GM21576 (cell line): ENCODE data around the gene PLEKHA5.
"Not testable (repeated sequence)": the region's sequence is repeated elsewhere in the genome, so short reads cannot be mapped to it uniquely, and the experiment has no call there.

ENCODE experiments used
- ATAC-seq: cut with Tn5 transposase; IDR thresholded peaks from one replicate; pipeline ENCODE4 v1.9.1; 2021; ENCODE audit warnings: mild to moderate bottlenecking, moderate library complexity; ENCODE audit not compliant: unreplicated experiment

PLEKHA5 gene

GRCh38 chr12:19397534-19397933 lies 268.0 kb downstream of the PLEKHA5 start:
- no peak for ATAC-seq

GRCh38 chr12:19398376-19399363 lies 269.1 kb downstream of the PLEKHA5 start:
- ATAC-seq: no peak

GRCh38 chr12:19400649-19401285 lies 271.2 kb downstream of the PLEKHA5 start:
- not testable (repeated sequence) for ATAC-seq

- no peak for ATAC-seq
These were observed 272.7 kb downstream of the PLEKHA5 start for GRCh38 chr12:19402211-19402610.

- ATAC-seq: no peak
These were observed 273.4 kb downstream of the PLEKHA5 start for GRCh38 chr12:19402743-19403431.

GRCh38 chr12:19404242-19404880 lies 274.8 kb downstream of the PLEKHA5 start:
- ATAC-seq: no peak

GRCh38 chr12:19409376-19409775 lies 279.8 kb downstream of the PLEKHA5 start:
- ATAC-seq: no peak

- ATAC-seq: no peak
These were observed 280.7 kb downstream of the PLEKHA5 start for GRCh38 chr12:19410211-19410610.

GRCh38 chr12:19410629-19411185 lies 281.2 kb downstream of the PLEKHA5 start:
- no peak for ATAC-seq

GRCh38 chr12:19411234-19412204 lies 282.0 kb downstream of the PLEKHA5 start:
- ATAC-seq: no peak

- ATAC-seq: no peak
These were observed 283.3 kb downstream of the PLEKHA5 start for GRCh38 chr12:19412844-19413243.

- not testable (repeated sequence) for ATAC-seq
These were observed 284.0 kb downstream of the PLEKHA5 start for GRCh38 chr12:19413582-19413981.

GRCh38 chr12:19415563-19415962 lies 286.0 kb downstream of the PLEKHA5 start:
- ATAC-seq: no peak

- no peak for ATAC-seq
These were observed 289.6 kb downstream of the PLEKHA5 start for GRCh38 chr12:19419086-19419485.

- no peak for ATAC-seq
These were observed 292.2 kb downstream of the PLEKHA5 start for GRCh38 chr12:19421503-19422282.

GRCh38 chr12:19423166-19423930 lies 293.8 kb downstream of the PLEKHA5 start:
- ATAC-seq: no peak
